IPS-NIHi7 (cell line): ENCODE data around the gene ACTL7A.
A peak's percentile ranks its signal among the peaks of the same experiment; 100 is the strongest.
"Not testable (repeated sequence)": the region's sequence is repeated elsewhere in the genome, so short reads cannot be mapped to it uniquely, and the experiment has no call there.

Experiments used
- DNase-seq: peaks from one replicate; pipeline ENCODE4 v3.0.0; 2012; ENCODE audit warnings: mixed read lengths; ENCODE audit errors: extremely low spot score

Gene ACTL7A

DNA sequence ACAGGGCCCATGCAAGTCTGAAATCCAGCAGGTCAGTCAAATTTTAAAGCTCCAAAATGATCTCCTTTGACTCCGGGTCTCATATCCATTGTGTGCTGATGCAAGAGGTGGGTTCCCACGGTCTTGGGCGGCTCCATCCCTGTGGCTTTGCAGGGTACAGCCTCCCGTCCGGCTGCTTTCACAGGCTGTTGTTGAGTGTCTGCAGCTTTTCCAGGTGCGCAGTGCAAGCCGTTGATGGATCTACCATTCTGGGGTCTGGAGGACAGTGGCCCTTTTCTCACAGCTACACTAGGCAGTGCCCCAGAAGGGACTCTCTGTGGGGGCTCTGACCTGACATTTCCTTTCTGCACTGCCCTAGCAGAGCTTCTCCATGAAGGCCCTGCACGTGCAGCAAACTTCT lies 13.8 kb upstream of the ACTL7A start:
- not testable (repeated sequence) for DNase-seq

DNA sequence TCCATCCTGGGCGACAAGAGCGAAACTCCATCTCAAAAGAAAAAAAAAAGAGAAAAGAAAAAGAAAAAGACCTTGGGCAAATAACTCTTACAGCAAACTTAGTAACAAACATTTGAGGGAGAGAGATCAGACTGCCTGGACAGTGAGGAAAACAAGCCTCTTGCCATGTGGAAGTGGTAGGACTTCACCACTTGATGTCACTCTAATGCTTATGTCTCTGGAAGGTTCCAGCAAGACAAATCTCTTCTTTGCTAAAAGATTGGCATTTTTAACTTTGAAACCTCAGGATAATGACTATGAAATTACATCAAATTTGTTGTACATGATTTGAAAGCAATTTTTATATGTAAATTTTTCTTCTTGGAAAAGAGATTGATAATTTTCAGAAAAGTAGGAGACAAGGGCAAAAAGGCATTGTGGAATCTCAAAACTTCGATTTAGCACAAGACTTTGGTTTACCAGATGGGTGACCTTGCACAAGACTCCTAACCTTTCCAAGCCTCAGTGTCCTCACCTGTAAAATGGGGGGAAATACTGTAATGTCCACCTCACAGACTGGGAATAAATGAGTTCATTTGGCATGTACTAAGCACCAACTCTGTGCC lies 11.7 kb upstream of the ACTL7A start:
- DNase-seq = no peak

DNA sequence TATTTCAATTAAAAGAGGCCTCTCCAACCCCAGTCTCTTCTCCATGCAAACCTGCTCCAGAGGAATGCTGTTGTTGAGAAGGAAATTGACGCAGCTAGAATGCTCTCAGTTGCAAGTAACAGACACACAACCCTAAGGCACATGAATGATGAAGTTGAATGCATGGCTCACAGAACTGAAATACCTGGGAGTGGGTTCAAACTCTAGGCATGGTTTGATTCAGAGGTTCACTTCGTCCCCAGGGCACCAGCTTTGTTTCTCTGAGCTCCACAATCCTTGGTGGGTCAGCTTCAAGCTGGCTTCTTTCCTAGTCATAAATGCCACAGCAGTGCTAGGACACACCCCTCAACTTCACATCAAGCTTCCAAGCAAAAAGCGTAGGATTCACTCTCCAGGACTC lies 10.9 kb upstream of the ACTL7A start:
- DNase-seq = no peak

DNA sequence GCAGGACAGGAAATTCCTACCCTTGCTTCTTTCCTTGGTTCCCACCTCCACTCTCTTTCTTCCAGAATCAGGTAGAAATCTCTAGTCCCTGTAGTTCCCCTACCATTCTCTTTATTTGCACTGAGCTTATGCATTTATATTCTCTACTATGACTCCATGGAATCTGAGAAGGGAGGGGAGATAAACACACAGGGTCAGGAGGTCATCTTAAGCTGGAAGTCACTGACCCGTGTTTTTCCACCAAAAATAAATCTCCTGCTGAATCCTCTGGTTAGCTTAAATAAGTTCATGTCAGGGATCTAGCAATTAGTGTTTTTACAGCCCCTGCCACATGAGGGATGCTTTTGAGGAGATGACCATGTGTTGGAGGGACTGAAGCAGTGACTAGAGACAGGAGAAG lies 10.0 kb upstream of the ACTL7A start:
- no peak for DNase-seq

DNA sequence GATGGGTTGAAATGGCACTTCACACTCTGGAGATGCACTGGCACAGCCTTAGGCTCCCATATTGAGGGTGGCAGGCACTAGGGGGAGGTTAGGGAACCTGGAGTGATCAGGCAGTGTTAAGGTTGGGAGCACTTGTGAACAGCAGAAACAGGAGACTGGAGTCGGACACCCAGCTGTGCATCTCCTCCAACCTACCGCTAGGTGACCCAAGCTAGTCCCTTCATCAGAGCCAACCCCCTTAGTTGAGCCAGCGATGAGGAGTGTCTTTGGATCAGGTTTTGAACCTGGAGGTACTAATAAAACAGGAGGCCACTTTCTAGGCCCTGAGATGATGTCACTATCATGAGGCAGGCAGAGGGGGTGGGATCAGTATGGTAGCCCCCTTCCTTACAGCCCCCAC lies 8.0 kb upstream of the ACTL7A start:
- peak; percentile 45 for DNase-seq

DNA sequence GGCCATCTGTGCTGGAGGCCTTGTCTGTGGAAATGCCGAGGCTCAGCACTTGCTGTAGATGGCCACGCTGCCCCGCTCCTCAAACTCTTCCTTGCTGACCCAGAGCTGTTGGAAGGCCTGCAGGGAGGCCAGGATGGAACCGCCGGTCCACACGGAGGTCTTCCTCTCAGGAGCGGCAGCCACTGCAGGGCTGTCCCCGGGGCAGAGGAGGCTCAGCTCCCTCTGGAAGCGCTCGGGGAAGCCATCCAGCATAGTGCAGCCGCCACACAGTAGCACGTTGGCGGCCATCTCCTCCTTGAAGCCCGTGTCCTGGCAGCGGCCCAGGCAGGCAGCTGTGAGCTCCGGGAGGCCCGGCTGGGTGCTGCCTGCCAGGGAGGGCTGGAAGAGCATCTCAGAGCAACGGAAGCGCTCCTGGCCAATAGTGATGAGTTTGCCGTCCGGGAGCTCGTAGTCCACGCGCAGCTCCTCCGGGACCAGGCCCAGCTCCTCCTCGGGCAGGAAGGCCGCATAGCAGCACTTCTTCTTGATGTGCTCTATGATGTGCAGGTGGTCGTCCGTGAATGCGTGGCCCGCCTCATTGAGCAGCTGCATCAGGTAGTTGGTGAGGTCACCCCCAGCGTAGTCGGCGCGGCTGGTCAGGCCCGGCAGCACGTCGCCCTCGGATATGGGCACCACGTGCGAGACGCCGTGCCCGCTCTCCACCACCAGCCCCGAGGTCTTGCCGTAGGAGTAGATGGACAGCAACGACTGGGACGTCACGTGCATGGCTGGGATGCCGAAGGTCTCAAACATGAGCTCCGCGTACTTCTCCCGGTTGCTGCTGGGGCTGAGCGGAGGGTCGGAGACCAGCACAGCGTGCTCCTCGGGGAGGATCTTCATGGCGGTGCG lies 7.2 kb upstream of the ACTL7A start:
- no peak for DNase-seq

DNA sequence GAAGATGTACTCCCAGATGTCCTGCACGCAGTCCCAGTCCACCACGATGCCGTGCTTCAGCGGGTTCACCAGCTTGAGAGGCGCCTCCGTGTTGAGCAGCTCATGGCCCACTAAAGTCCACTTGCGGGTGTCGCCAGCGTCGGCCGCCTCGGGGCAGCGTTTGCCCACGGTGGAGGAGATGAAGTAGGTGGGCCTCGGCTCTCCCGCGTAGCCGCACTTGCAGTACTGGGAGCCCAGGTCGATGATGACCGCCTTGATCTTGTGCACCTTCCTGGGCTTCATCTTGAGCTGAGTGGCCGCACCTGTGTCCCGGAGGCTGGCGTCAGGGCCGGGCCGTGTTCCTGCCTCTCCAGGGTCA lies 6.6 kb upstream of the ACTL7A start:
- no peak for DNase-seq

DNA sequence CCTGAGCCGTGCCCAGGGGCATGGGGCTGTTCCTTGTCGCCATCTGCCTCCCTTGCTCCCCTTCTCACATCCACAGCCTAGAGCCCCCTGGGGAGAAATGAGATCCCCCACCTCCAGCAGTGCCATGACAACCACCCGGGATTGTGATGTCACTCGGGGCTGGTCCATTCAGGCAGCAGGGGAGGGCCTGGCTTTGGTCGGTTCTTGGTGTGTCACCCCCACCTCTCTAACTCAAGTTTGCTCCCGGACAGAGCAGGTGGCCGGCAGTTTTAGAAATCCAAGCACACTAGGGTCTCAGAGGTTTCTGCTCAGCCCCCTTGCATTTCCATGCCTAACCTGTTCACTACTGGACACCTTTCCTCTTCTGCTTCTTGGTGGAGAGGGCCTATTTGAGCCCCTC lies 6.2 kb upstream of the ACTL7A start, which contains the start of gene ACTL7B:
Gene ACTL7B, minus strand, starts transcription at position 99 of the 400 bp plus-strand sequence. Its CDS starts 56 bp downstream, at position 43.
- no peak for DNase-seq

DNA sequence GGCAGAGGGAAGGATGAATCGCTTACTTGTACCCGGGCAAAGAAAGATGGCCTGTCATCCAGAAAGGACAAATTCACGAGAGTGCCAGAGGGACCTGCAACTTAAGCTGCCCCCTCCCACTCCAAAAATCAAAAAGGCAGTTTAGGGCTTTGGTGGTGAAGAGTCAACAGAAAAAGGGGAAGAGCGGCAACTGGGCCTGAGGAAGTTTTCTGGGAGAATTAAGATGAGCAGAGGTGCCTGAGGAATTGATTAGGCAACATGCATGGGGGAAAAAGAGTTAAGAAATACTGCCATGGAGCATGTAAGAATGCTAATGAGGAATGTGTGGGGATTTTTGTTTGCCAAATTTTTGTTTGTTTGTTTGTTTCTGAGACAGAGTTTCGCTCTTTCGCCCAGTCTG lies 4.5 kb upstream of the ACTL7A start:
- no peak for DNase-seq

DNA sequence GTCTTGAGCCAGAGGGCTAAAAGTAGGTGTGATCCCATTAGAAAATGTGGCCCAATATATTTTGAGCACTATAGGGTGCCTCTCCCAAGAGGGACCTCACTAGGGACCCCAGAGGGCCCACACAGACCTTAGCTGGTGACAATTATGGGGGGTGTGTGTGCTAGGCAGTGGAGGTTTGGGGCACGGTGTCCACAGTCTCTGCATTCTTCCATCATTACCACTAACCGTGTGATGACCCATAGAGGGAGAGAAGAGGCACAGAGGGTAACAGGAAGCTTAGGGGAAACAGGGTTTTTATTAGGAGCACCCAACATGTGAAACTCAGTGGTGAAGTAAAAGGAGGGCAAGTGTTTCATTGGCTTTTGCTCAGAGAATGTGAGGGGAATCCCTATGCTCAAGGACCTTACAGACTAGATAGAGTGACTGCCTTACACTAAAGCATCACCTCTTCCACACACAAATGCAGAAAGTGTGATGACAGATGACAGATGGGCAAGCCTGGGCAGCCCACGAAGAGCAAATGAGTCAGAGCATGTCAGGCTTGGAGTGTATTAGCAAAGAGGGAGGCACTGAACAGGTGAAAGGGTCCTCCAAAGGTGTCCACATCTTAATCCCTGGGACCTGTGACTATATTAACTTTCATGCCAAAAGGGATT lies 2.5 kb upstream of the ACTL7A start:
- DNase-seq = no peak

DNA sequence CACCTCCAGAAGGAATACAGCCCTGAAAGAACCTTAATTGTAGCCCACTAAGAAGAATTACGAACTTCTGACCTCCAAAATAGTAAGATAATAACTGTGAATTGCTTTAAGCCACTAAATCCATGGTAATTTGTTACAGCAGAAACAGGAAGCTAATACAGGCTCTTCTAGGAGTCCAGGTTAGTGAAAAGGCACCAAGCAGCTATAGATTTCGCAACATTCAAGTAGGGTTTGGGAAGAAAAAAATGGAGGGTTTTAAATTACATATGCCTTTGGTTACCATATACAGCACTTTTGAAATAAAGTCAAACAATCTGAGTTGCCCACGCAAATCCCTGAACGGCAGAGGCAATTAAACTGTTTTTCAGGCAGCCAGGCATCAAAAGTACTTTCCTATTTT lies 1.7 kb upstream of the ACTL7A start:
- no peak for DNase-seq

DNA sequence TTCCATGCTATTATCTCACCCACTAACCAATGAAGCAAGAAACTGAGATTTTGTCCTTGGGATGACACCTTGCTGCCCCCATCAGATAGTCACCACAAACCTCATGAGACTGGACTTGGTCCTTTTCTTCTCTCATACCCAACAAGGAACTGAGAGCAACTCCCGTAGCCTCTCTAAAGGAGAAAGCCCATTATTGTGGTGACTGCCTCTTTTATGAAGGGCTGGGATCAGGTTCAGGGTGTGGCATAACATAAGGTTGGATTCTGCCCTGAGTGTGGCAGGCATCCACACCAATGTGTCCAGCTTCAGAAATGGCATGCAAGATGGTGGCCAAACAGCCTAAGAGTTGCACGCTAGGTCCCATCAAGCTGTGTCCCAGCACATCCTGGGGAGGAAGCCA lies 1.3 kb upstream of the ACTL7A start:
- no peak for DNase-seq

DNA sequence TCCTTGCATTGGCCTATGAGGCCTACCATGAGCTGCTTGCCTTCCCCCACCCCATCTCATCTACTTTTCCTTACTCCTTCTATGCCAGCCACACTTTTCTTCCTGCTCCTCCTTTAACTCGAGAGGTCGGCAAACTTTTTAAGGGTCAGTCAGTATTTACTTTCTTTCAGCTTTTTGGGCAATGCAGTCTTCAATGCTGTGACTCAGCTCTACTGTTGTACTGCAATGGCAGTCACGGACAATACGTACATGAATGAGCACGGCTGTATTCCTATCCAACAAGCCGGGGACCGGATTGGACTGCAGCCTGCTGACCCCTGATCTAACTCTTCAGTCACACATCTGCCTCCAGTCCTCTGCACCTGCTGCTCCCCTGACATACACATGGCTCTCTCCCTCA lies 602 bp upstream of the ACTL7A start:
- DNase-seq = no peak

DNA sequence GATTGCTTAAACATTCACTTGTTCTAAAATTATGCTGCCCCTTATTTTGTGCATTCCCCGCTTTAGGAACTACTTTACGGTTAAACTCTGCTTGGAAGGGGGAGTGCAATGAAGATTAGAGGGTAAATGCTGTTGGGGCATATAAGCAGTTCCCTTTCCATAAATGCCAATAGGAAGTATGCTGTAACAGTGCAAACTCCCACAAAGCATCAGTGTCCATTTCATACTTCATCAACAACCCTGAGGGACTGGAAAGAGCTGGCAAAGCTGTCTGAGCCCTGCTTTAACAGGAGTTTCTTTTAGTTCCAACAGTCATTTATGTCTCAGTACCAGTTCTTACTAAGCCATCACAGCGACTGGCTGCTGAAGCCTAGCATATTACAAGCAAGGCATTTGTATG lies 1.8 kb downstream of the ACTL7A start:
- no peak for DNase-seq

DNA sequence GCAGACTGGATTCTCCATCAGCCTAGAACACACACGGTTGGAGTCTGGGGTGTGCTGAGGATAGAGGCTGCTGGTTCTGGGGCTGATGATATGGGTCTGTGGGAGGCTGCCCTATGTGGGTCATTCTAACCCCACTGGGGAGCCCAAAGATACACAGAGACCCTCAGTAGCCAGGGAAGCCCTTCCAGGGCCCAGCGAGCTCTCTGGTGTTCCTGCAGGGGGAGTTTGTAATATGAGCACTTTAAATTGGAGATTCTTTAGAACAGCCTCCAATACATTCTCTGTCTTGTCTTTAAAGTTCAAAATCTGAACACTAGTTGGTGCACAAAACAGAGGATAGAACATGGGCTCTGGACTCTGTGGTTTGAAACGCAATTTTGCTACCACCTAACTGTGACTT lies 2.4 kb downstream of the ACTL7A start:
- DNase-seq = no peak

DNA sequence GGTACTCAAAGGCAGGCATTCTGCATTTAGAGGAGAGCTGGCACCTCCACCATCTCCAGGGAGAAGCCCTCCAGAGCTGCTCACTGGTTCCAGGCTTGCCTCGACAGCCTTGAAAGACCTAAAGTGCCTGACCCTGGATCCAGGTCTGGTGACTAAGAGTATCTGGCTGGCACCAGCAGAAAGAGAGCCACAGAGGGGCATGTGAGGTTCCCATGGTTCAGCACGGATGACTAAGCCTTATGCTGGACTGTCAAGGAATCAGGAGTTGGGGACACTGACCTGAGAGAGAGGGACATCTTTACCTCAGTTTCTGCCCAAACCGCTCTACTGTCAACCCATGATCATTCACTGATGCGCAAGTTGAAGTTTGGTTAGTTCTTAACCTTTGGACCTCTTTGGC lies 3.0 kb downstream of the ACTL7A start:
- no peak for DNase-seq

DNA sequence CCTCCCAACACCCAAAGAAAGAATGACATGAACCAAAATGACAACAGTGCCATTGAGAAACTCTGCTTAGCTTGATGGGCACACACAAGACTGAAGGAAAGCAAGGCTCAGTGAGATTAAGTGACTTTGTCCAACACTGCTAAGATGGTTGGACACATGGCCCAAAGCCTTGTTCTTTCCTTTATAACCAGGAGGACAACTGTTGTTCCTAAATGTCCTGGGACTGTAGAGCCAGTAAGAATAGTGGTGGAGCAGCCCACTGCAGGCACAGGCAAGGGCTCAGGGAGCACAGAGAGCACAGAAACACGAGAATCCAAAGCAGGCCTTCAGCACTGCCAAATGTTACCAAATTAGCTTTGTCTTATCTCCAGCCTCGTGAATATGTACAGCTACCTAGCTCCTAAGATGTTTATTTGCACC lies 3.9 kb downstream of the ACTL7A start:
- no peak for DNase-seq

DNA sequence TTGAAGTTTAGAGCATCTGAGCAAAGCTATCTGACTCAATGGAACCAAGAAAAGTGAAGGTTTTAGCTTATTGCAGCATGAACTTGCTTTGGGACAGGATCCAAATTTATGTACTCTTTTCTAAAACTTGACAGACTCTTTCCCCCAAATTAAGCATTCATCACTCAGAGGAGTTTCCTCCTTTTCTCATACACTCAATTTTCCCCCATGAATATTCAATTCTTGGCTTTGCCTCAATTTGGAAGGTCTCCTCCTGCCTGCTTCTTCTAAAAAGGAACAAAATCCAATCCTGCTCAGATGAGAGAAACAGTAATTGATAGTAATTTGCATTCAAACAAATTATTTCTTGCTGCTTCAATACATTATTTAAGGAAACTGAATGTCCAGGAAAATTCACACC lies 5.0 kb downstream of the ACTL7A start:
- no peak for DNase-seq

DNA sequence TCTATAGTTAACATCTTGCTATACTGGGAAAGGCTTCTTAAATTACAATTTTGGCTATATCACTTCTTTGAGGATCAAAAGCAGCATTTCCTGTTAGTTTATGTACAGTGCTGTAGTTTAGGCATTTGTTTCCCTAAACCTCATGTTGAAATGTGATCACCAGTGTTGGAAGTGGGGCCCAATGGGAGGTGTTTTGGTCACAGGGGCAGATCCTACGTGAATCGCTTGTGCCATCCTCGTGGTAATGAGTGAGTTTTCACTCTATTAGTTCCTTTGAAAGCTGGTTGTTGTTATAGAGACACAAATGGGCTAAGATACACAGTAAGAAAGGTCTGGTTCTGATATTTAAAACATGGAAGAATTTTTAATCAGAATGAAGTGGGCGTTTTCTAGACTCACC lies 5.8 kb downstream of the ACTL7A start:
- no peak for DNase-seq

DNA sequence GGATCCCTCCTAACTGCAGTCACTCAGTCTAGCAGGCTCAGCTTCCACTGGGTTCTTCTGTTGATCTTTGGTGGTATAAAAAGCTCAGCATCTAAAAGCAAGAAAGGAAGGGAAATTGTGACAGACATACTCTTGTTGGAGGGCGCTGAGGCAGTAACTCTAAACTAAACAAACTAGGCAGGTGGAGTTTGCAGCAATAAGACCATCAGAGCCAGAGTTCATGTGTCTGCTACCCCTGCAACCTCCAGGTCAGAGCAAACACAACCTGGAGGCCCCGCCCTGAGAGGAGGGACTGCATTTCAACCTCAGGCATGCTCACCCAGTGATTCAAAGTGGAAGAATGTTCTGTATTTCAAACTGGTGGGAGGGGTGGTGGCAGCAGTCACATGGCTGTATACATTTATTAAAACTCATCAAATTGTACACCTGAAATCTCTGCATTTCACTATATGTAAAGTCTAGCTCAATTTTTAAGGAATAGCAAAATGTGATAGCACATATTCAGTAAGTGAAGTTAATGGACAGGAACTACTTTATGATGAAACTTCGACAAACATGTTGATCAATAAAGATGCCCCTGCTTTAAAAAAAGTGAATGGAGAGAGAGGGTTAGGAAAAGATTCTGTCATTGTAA lies 7.1 kb downstream of the ACTL7A start:
- no peak for DNase-seq

DNA sequence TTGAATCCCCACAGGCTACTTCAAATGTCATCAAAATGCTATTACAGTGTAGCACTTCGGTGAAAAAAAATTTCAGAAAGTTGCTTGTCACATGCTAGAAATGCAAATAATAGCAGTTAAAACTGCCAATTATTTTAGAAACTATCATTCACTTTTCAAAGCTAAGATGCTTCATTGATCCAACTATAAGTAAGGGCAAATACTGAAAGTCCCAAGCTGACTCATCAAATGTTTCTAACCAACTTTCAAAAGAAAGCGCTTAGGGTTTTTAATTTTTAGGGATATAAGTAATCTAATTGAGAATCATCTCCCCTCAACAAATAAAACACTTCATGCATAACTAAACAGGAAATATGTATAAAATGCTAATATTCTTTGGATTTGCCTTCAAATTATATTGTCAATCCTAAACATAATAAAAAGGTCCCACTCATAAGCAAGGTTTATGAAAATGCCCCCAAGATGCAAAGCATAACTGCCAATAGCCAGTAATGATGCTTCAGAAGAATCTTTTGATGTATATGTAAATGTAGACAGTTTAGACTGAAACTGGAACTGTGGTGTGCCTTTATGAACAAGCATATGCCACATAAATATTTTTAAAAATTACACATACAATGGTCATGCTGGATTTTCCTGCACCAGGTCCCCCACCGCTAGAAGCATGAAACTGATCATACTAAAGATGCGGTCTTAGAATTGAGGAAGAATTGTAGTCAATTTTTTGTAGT lies 12.2 kb downstream of the ACTL7A start:
- no peak for DNase-seq

DNA sequence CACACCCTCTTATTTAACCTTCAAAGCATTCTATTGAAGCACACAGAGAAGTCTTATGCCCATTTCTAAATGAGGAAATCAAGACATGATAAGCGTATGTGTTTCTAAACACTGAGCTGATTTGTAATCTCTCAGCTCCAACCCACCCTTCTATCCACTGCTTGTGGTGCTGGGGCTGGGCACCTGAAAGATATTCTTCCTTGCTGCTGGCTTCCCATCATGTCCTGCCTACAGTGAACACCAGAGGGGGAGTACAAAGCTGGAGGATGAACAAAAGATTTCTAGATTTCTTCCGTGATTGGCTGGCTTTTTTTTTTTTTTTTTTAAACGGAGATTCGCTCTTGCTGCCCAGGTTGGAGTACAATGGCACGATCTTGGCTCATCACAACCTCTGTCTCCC lies 14.4 kb downstream of the ACTL7A start:
- DNase-seq = no peak
